ENCODE measurements around the gene SRGN. TPM values are rescaled to one million over a fixed set of nuclear protein-coding genes. Genes with fewer than 3 reads are reported as not detected.

SRGN gene
- total and polyA plus RNA-seq, 10 of the 15 experiments (the other 5 are each of a cell fraction or from before 2014, with no cell fraction given) = 382 to 2,414 (median 885) TPM

- TF ChIP-seq REST (IDR thresholded peaks at IDR 0.05; ENCODE audit: low read depth, low read length) (no peak), FOS (IDR thresholded peaks at IDR 0.05; ENCODE audit: borderline replicate concordance, extremely low read depth, insufficient read length) (no peak), YY1 (IDR thresholded peaks at IDR 0.05; ENCODE audit: low read depth, low read length) (peak; percentile 74), PKNOX1 (IDR thresholded peaks at IDR 0.05) (peak; percentile 19; the same call in 1 of the 2 replicates), EP300 (IDR thresholded peaks at IDR 0.05; ENCODE audit: borderline replicate concordance in 1 of 2, control insufficient read depth in 1 of 2, low read depth in 2 of 2, low read length in 2 of 2) (peak; percentile 55 to 70; a peak in 2 of 4 replicates), KLF5 (IDR thresholded peaks at IDR 0.05; ENCODE audit: partially characterized antibody) (no peak), ZNF274 (IDR thresholded peaks at IDR 0.05; ENCODE audit: insufficient read depth, insufficient read length) (no peak), ZBTB33 (IDR thresholded peaks at IDR 0.05) (no peak), TCF12 (IDR thresholded peaks at IDR 0.05; ENCODE audit: low read depth, low read length) (no peak; the same call in 1 of the 2 replicates), SUZ12 (IDR thresholded peaks at IDR 0.05; ENCODE audit: unreplicated experiment) (no peak), SMAD5 (IDR thresholded peaks at IDR 0.05; ENCODE audit: low read depth) (no peak), KDM1A (IDR thresholded peaks at IDR 0.05; ENCODE audit: borderline replicate concordance) (no peak), BRCA1 (IDR thresholded peaks at IDR 0.05; ENCODE audit: low read depth, low read length) (no peak), SUPT20H (IDR thresholded peaks at IDR 0.05; ENCODE audit: borderline replicate concordance, control insufficient read depth, low read depth, low read length) (no peak), NBN (IDR thresholded peaks at IDR 0.05) (peak; percentile 49; the same call in 1 of the 2 replicates), NFXL1 (IDR thresholded peaks at IDR 0.05; ENCODE audit: borderline replicate concordance) (no peak), TAF1 (IDR thresholded peaks at IDR 0.05; ENCODE audit: borderline replicate concordance, low read depth, low read length) (peak; percentile 47; the same call in 1 of the 2 replicates), ZNF207 (IDR thresholded peaks at IDR 0.05; ENCODE audit: borderline replicate concordance) (no peak; the same call in 1 of the 2 replicates), POLR2A (IDR thresholded peaks at IDR 0.05; ENCODE audit: low read depth, low read length) (no peak), WRNIP1 (IDR thresholded peaks at IDR 0.05; ENCODE audit: borderline replicate concordance, low read depth, low read length) (no peak), GATAD2B (conservative IDR thresholded peaks at IDR 0.05; ENCODE audit: low read depth) (peak; percentile 91), CHD1 (IDR thresholded peaks at IDR 0.05; ENCODE audit: low read depth, low read length) (no peak), ATF7 (IDR thresholded peaks at IDR 0.05; ENCODE audit: low read depth) (peak; percentile 69)
Observed at GRCh38 chr10:69065406-69066361, 22.2 kb upstream of the SRGN start (continued).

Data from GM12878 (cell line).